Stimulated activated memory B cell treated with anti-CD40 and anti-IgM and Interleukin-4, amounts not matched to agents 10 μg/mL and 1 μg/mL and 100 μg/mL, for 72 hours (primary cell): ENCODE measurements around the gene ALG2.
"Not testable (repeated sequence)": the region's sequence is repeated elsewhere in the genome, so short reads cannot be mapped to it uniquely, and the experiment has no call there.

ENCODE experiments used
- ATAC-seq: fragments of 150-1000 bp; cut with Tn5 transposase; 2 replicates; pipeline ENCODE4 v1.10.0; 2021
- H3K27ac Mint-ChIP-seq: one replicate; pipeline ENCODE4 v1.8.0; 2022; ENCODE audit warnings: mild to moderate bottlenecking, mixed read lengths
- H3K27me3 Mint-ChIP-seq: one replicate; pipeline ENCODE4 v1.8.0; 2022; ENCODE audit warnings: mixed read lengths
- H3K36me3 Mint-ChIP-seq: one replicate; pipeline ENCODE4 v1.8.0; 2022; ENCODE audit warnings: mixed read lengths
- H3K4me1 Mint-ChIP-seq: one replicate; pipeline ENCODE4 v1.8.0; 2022; ENCODE audit warnings: mixed read lengths
- H3K4me3 Mint-ChIP-seq: one replicate; pipeline ENCODE4 v1.8.0; 2022; ENCODE audit warnings: mild to moderate bottlenecking, moderate library complexity, mixed read lengths
- H3K9me3 Mint-ChIP-seq: one replicate; pipeline ENCODE4 v1.8.0; 2022; ENCODE audit warnings: mixed read lengths

The ALG2 gene

GRCh38 chr9:99251157-99251556 lies 29.4 kb upstream of the ALG2 start:
- Mint-ChIP-seq H3K4me1 (peaks cover 59% of the 10 kb centered on the region), H3K27ac (peak overlapping the region; percentile 97), H3K27me3 (no peaks in the 10 kb centered on the region), H3K36me3 (peaks cover 9% of the 10 kb centered on the region), H3K9me3 (no peaks in the 10 kb centered on the region), H3K4me3 (no peak overlapping the region)
- no peak for ATAC-seq

DNA sequence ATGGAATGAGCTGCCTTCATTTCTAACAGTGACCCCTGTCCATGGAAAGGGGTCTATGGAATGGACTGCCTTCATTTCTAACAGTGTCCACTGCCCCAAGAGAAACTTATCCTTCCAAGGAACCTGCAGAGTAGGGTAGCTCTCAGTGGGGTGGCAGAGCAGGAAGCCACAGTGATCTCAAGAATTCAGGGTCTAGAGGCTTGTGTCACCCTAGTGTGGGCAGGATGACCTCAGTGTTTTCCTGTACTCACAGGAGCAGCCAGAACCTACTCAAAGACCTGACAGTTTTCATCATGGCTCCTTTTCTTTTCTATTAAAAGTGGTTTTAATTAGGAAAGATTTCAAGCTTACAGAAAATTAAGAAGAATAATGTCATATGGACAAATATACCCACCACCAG lies 27.9 kb upstream of the ALG2 start:
- Mint-ChIP-seq H3K36me3 (peaks cover 9% of the 10 kb centered on the region), H3K4me1 (peaks cover 64% of the 10 kb centered on the region), H3K9me3 (no peaks in the 10 kb centered on the region), H3K27me3 (no peaks in the 10 kb centered on the region), H3K4me3 (no peak overlapping the region), H3K27ac (peak overlapping the region; percentile 66)
- no peak for ATAC-seq

- peaks cover 37% of the 10 kb centered on the region for H3K36me3 Mint-ChIP-seq
- peak overlapping the region; percentile 72 for H3K4me3 Mint-ChIP-seq
- no peaks in the 10 kb centered on the region for H3K9me3 Mint-ChIP-seq
- ATAC-seq: peak; percentile 97
- H3K27ac Mint-ChIP-seq: peak overlapping the region; percentile 98
- H3K4me1 Mint-ChIP-seq: peaks cover 62% of the 10 kb centered on the region
- no peaks in the 10 kb centered on the region for H3K27me3 Mint-ChIP-seq
These were observed 22.9 kb upstream of the ALG2 start for GRCh38 chr9:99244344-99245260.

DNA sequence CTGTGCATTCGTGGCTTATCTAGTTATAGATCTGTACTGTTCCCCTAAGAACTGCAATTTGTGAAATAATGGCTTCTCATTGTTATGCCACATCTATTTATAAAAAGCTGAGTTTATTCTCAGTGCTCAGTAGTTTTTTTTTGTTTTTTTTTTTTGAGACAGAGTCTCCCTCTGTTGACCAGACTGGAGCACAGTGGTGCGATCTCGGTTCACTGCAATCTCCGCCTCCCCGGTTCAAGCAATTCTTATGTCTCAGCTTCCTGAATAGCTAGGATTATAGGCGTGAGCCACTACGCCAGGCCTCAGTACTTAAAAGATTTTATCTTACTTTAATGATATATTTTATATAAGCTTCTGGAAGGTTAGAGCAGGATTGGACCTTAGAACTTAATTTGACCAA lies 19.4 kb upstream of the ALG2 start:
- H3K36me3 Mint-ChIP-seq: peaks cover 47% of the 10 kb centered on the region
- H3K4me1 Mint-ChIP-seq: peaks cover 77% of the 10 kb centered on the region

DNA sequence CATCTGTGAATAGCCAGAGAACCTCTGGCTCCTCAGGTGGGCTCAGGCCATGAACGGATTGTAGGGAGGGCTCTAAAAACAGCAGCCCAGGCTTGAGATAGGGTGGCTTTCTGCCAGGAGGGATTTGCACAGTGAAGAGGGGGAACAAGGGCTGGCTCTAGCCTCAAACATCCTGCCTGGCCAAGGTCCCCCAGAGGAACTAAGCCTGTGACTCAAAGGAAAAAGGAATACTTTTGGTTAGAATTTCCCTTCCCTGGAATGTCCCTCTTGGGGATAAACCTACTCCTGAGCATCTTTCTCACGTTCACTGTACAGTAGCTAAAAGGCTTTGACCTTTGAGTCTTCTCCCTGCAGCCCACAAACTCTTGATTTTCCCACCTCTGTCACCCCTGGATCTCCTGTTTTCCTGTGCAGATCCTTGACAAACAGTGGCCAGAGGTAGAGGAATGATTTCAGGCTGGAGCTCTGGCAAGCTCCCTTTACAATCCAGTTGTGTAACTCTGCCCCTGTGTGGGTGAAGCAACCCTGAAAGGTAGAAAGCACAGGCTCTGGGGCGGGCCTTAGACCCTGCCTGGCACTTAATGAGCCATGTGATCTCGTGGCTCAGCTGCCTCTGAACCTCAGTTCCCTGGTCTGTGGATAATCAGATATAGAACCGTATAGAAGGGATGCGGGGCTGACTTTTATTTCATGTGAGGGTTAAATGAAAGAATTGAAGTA lies 17.8 kb upstream of the ALG2 start:
- Mint-ChIP-seq H3K36me3 (peaks cover 47% of the 10 kb centered on the region), H3K4me3 (no peak overlapping the region), H3K4me1 (peaks cover 77% of the 10 kb centered on the region), H3K27ac (peak overlapping the region; percentile 92), H3K9me3 (peaks cover 2% of the 10 kb centered on the region), H3K27me3 (no peaks in the 10 kb centered on the region)
- no peak for ATAC-seq

More for the DNA sequence above, 19.4 kb upstream of the ALG2 start:
- Mint-ChIP-seq H3K9me3 (peaks cover 2% of the 10 kb centered on the region), H3K27me3 (no peaks in the 10 kb centered on the region), H3K4me3 (no peak overlapping the region), H3K27ac (no peak overlapping the region)
- ATAC-seq: no peak

- Mint-ChIP-seq H3K36me3 (peaks cover 52% of the 10 kb centered on the region), H3K4me3 (no peak overlapping the region), H3K27me3 (no peaks in the 10 kb centered on the region), H3K27ac (peak overlapping the region; percentile 92), H3K9me3 (peaks cover 2% of the 10 kb centered on the region), H3K4me1 (peaks cover 77% of the 10 kb centered on the region)
- no peak for ATAC-seq
These were observed 16.6 kb upstream of the ALG2 start for GRCh38 chr9:99238331-99238730.

- not testable (repeated sequence) for H3K4me3 Mint-ChIP-seq, H3K9me3 Mint-ChIP-seq, H3K27me3 Mint-ChIP-seq, ATAC-seq
- Mint-ChIP-seq H3K36me3 (peaks cover 52% of the 10 kb centered on the region), H3K4me1 (peaks cover 77% of the 10 kb centered on the region), H3K27ac (peak overlapping the region; percentile 92)
These were observed 16.1 kb upstream of the ALG2 start for GRCh38 chr9:99237849-99238248.

DNA sequence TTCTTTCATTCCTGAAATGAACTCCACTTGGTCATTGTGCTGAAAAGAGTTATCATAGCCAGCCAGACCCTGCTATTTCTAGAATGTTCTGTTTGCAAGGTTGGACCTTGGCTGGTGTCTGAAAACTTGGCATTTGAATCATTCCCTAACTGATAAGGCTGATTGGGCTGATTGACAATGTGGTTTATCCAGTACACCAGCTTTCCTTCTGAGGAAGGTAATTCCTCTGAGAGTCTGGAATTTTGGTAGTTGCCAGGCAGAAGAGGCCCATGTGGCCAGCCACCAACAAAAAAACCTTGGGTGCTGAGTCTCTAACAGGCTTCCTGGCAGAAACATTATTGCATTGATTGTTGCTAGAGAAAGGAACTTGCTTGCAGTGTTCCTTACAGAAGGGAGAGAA lies 15.6 kb upstream of the ALG2 start:
- peaks cover 76% of the 10 kb centered on the region for H3K4me1 Mint-ChIP-seq
- ATAC-seq: no peak
- H3K4me3 Mint-ChIP-seq: no peak overlapping the region
- H3K36me3 Mint-ChIP-seq: peaks cover 54% of the 10 kb centered on the region
- H3K27ac Mint-ChIP-seq: peak overlapping the region; percentile 92
- H3K27me3 Mint-ChIP-seq: no peaks in the 10 kb centered on the region
- H3K9me3 Mint-ChIP-seq: peaks cover 2% of the 10 kb centered on the region

GRCh38 chr9:99235926-99236634 lies 14.3 kb upstream of the ALG2 start:
- ATAC-seq: peak; percentile 98
- H3K27ac Mint-ChIP-seq: peak overlapping the region; percentile 92
- peak overlapping the region; percentile 68 for H3K4me3 Mint-ChIP-seq
- H3K27me3 Mint-ChIP-seq: no peaks in the 10 kb centered on the region
- peaks cover 86% of the 10 kb centered on the region for H3K4me1 Mint-ChIP-seq
- H3K36me3 Mint-ChIP-seq: peaks cover 57% of the 10 kb centered on the region
- peaks cover 2% of the 10 kb centered on the region for H3K9me3 Mint-ChIP-seq

DNA sequence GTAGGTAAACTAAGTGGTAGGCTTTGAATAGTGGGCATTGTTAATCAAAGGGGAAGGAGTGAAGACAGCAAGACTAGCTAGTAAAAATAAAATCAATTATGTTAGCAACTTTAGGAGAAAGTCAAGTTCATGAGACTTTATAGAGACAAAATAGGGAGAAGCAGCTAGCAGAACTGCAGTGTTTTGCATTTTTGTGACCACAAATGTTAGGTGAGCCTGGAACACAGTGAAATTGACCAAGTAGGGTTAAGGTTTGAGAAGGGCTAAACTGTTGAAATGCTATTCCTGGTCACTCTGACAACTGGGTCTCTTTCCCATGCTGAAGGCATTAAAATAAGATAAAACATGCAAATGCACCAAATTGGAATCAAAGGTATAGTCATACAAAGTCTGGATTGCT lies 13.3 kb upstream of the ALG2 start:
- peaks cover 61% of the 10 kb centered on the region for H3K36me3 Mint-ChIP-seq
- H3K4me3 Mint-ChIP-seq: no peak overlapping the region
- H3K27ac Mint-ChIP-seq: peak overlapping the region; percentile 92
- no peak for ATAC-seq
- H3K27me3 Mint-ChIP-seq: no peaks in the 10 kb centered on the region
- H3K9me3 Mint-ChIP-seq: peaks cover 2% of the 10 kb centered on the region
- peaks cover 81% of the 10 kb centered on the region for H3K4me1 Mint-ChIP-seq

- ATAC-seq: no peak
- no peak overlapping the region for H3K4me3 Mint-ChIP-seq
- H3K9me3 Mint-ChIP-seq: peaks cover 2% of the 10 kb centered on the region
- H3K4me1 Mint-ChIP-seq: peaks cover 76% of the 10 kb centered on the region
- peak overlapping the region; percentile 92 for H3K27ac Mint-ChIP-seq
- no peaks in the 10 kb centered on the region for H3K27me3 Mint-ChIP-seq
- H3K36me3 Mint-ChIP-seq: peaks cover 57% of the 10 kb centered on the region
These were observed 12.9 kb upstream of the ALG2 start for GRCh38 chr9:99234618-99235017.

DNA sequence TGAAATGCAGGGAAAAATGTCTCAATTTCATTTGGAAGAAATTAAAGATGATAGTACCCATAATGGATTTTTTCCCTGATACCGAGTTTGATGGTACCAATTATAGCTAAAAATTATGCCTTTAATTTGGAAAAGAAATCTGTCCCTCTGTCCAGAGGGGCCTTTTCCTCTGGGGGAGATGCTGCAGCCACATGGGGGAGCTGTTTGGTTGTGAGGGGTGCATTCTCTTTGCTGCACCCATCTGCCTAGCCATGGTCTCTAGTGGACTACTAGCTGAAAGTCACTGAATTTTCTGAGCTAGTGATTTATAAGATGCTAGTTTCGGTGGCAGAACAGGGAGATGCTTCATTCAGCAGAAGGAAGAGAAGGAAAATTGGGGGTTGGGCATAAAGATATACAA lies 10.0 kb upstream of the ALG2 start:
- no peaks in the 10 kb centered on the region for H3K27me3 Mint-ChIP-seq
- H3K36me3 Mint-ChIP-seq: peaks cover 58% of the 10 kb centered on the region
- H3K4me3 Mint-ChIP-seq: no peak overlapping the region
- H3K27ac Mint-ChIP-seq: peak overlapping the region; percentile 92
- H3K4me1 Mint-ChIP-seq: peaks cover 58% of the 10 kb centered on the region
- no peak for ATAC-seq
- H3K9me3 Mint-ChIP-seq: no peaks in the 10 kb centered on the region

DNA sequence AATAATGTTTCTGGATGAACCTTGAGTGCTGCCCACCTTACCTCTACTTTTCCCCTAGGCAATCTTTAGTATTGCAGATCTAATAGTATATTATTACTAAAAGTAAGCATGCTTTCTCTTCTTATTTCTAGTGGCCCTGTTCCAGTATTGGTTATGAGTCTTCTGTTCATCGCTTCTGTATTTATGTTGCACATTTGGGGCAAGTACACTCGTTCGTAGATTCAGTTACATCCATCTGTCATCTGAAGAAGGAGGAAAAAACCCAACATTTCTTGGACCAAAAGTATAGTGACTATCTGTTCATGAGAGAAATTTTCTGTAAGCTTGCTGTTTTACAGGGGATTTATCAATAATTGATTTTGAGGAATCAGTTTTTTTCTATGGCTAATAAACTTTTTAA lies 8.5 kb upstream of the ALG2 start:
- Mint-ChIP-seq H3K36me3 (peaks cover 73% of the 10 kb centered on the region), H3K4me3 (no peak overlapping the region), H3K27ac (peak overlapping the region; percentile 92), H3K4me1 (peaks cover 58% of the 10 kb centered on the region), H3K27me3 (no peaks in the 10 kb centered on the region), H3K9me3 (no peaks in the 10 kb centered on the region)
- no peak for ATAC-seq

DNA sequence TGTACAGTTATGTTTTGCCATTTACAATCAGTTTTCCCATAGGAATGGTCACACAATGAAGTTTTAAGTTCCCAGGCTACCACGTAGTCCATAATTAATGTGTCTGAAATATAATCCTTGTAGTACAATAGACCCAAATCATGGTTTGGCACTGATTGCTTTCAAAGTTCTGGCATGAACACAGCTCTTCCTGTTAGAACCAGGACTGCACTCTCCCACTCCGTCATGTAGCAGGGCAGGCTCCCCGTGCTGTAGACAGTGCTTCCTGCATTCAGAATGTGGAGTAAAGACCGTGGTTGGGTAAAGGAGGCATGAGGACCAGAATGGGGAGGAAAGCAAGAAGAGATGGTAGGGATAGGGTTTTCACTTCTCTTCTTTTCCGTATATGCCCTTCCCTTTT lies 4.3 kb upstream of the ALG2 start:
- peaks cover 77% of the 10 kb centered on the region for H3K36me3 Mint-ChIP-seq
- peak overlapping the region; percentile 100 for H3K27ac Mint-ChIP-seq
- no peaks in the 10 kb centered on the region for H3K27me3 Mint-ChIP-seq
- no peaks in the 10 kb centered on the region for H3K9me3 Mint-ChIP-seq
- peaks cover 49% of the 10 kb centered on the region for H3K4me1 Mint-ChIP-seq
- no peak for ATAC-seq
- H3K4me3 Mint-ChIP-seq: no peak overlapping the region

DNA sequence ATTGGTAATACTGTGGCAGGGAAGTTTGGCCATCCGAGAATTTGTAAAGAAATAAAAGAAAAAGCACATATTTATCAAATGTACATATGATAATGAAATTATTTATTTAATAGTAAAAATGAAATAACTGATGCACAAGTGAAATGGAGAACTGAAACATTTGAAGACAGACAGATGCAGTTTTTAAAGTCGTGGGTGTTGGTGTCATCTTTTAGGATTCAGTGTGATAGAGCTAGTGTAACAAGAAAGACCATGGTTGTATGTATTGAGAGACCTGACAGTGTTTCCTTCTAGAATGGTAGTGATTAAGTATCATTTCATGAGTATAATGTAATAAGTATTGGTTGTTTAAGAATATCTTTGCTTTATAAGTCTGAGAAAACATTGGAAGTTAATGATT lies 2.7 kb upstream of the ALG2 start:
- no peak for ATAC-seq
- Mint-ChIP-seq H3K4me1 (peaks cover 65% of the 10 kb centered on the region), H3K4me3 (peak overlapping the region; percentile 99), H3K27me3 (no peaks in the 10 kb centered on the region), H3K9me3 (no peaks in the 10 kb centered on the region), H3K36me3 (peaks cover 74% of the 10 kb centered on the region), H3K27ac (peak overlapping the region; percentile 100)
